ENCODE data around the gene CCDC27. TPM values are rescaled to one million over a fixed set of nuclear protein-coding genes. Genes with fewer than 3 reads are reported as not detected.

CCDC27 gene
- total RNA-seq, 1 experiment from 2014 or later, result not detected

DNA sequence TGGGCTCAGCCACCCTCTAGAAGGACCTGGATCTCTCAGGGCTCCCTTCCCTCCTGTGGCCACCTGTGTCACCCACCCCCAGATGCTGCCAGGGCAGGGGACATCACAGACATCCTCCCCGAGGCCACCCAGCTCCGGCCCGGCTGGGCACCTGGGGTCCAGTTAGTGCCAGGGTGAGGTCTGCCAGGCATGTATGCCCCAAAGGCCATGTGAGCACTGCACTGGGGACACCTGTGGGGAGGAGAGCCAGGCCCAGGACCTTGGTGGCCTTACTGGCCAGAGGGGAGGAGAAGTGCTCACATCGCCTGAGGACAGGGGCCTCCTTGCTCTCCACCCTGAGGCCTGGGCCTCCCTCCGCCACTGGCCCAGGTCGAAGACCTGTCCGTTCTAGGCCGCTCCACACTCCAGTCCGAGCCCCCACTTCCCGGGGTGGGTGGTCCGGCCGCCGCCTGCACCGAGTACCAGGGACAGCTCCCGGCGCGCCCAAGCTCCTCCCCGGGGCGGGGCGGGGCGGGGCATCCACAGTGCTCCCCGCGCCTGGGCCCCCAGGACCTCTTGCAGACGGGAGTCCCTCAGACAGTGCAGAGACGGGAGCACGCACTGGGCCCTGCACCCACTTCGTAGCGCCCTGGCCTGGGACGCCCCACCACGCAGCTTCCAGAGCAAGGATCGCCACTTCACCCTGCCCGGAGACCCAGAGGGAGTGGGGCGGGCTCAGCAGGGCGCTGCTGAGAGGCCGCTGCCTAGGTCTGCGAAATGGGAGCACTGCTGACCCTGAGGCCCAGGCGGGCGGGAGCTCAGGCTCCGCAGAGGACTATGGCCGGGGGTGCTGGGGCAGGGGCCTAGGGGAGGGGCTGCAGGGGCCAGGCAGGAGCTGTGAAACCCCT is 34.3 kb upstream of the CCDC27 start:
- peak; percentile 50 for DNase-seq (ENCODE audit: low read depth)

DNA sequence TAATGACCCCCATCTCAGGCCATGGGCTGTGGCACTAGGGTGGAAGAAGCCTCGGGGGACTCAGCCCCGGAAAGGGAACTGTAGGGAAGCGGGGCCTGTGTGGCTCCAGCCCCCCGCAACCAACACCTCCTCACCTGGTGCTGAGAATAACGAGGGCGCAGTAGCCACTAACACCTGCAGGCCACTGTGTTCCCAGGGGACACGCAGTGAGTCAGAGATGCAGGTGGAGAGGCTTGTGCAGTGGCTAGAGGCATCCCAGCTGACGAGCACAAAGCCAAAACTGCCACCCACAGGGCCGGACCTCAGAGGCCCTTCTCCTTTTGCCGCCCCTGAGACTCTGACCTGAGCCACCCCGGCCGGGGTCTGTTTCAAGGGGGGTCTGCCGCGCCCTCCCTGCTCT is 33.5 kb upstream of the CCDC27 start:
- DNase-seq (ENCODE audit: low read depth), result no peak

DNA sequence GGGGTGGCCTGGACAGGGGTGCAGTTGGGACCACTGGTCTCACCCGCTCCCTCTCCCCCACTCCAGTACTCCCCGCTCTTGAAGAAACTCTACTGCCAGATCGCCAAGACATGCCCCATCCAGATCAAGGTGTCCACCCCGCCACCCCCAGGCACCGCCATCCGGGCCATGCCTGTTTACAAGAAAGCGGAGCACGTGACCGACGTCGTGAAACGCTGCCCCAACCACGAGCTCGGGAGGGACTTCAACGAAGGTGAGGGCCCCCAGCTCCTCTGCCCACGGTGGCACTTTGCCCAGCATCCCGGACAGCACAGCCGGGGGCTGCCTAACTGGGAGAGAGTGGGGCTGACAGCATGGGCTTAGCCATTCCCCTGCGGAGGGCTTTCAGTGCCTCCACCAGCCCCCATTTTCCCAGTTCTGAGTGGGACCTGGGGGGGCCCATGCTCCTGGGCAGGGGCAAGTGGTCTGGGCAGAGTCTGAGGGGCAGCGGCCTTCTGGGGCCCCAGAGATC is 30.2 kb upstream of the CCDC27 start:
- DNase-seq (ENCODE audit: low read depth), result no peak

DNA sequence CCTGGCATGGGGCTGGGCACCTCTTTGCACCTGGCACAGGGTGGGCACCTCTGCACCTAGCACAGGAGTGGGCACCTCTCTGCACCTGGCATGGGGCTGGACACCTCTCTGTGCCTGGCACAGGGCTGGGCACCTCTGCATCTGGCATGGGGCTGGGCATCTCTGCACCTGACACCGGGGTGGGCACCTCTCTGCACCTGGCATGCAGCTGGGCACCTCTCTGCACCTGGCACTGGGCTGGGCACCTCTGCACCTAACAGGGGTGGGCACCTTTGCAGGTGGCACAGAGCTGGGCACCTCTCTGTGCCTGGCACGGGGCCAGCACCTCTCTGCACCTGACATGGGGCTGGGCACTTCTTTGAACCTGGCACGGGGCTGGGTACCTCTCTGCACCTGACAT is 29.4 kb upstream of the CCDC27 start:
- no peak for DNase-seq (ENCODE audit: low read depth)

DNA sequence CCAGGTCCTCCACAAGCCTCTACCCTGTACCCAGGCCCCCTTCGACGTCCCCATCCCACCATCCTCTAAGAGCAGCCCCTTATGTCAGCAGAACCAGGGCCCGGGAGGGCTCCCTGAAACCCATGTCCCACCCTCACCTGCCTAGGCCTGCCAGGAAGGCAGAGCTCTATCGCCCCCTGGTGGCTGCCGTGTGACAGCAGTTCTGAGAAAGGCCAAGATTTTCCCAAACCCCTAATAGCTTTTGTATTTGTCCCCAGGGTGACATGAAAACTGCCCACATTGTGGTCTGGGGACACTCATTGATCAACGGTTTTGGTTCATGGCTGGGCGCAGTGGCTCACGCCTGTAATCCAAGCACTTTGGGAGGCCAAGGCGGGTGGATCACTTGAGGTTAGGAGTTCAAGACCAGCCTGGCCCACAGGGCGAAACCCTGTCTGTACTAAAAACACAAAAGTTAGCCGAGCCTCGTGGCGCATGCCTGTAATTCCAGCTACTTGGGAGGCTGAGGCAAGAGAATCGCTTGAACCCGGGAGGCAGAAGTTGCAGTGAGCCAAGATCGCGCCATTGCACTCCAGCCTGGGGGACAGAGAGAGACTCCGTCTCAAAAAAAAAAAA is 27.7 kb upstream of the CCDC27 start:
- peak; percentile 77 for DNase-seq (ENCODE audit: low read depth)

DNA sequence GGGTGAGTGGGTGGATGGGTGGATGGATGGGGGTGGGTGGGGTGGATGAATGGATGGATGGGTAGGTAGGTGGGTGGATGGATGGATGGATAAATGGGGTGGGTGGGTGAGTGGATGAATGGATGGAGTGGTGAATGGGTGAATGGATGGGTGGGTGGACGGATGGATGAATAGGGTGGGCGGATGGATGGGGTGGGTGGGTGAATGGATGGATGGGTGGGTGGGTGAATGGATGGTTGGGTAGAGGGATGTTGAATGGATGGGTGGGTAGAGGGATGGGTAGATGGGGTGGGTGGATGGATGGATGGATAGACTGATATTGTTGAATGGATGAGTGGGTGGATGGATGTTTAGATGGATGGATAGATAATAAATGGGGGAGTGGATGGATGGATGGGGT is 26.9 kb upstream of the CCDC27 start:
- no peak for DNase-seq (ENCODE audit: low read depth)

DNA sequence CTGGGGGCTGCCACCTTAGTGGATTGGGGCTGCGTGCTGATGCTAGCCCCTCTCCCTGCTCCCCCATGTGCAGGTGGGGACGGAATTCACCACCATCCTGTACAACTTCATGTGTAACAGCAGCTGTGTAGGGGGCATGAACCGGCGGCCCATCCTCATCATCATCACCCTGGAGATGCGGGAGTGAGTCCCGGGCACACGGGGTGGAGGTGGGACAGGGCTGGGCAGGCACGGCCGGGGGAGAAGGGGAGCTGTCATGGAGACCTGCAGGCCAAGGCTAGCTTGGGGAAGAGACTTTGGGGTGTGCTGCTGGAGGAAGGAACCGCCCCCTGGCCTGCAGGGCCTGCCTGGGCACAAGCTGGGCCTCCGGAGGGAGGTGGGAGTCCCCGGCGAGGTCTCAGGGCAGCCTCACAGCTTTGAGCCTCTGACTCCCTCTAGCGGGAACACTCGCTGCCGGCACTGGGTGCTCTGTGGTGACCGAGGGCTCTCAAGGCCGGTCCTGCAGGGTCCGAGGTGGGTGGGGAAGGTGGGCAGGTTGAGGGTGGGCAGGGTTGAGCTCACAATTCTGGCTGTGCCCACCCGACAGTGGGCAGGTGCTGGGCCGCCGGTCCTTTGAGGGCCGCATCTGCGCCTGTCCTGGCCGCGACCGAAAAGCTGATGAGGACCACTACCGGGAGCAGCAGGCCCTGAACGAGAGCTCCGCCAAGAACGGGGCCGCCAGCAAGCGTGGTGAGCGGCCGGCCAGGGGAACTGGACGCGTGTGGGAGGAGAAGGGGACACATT is 25.0 kb upstream of the CCDC27 start:
- peak; percentile 74 for DNase-seq (ENCODE audit: low read depth)

DNA sequence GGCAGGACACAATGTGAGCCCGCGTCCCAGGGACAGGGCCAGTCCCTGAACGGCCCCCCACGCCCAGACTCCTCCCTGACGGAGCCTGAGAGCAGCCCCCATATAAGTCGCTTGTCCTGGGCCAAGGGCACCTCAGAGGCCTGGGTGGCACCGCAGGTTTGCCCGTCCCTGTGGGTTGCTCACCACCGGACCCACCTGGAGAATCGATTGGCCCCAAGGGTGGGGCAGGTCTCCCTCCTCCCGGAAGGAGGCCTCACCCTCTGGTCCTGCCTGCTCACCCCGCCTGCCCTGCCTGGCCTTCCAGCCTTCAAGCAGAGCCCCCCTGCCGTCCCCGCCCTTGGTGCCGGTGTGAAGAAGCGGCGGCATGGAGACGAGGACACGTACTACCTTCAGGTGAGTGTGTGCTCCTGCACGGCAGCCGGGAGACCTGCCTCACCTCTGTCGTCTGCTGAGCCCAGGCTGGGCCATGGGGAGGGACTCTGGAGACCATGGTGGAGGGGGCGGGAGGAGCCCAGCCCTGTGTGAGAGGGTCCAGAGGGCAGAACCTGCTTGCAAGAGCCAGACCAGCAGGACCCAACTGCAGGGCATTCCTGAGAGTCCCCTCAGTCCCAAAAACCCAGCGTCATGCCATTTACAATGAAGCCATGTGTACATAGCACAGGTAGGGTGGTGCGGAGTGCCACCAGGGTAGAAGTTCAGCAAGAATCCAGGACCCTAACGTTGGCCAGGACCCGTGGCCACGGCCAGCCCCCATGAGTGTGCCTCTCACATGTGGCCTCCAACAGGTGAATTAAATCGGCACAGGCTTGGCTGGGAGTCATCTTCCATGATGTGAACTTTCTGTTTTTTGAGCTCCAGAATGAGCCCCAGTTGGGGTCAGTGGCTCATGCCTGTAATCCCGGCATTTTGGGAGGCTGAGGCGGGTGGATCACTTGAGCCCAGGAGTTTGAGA is 24.1 kb upstream of the CCDC27 start:
- DNase-seq (ENCODE audit: low read depth), result no peak

DNA sequence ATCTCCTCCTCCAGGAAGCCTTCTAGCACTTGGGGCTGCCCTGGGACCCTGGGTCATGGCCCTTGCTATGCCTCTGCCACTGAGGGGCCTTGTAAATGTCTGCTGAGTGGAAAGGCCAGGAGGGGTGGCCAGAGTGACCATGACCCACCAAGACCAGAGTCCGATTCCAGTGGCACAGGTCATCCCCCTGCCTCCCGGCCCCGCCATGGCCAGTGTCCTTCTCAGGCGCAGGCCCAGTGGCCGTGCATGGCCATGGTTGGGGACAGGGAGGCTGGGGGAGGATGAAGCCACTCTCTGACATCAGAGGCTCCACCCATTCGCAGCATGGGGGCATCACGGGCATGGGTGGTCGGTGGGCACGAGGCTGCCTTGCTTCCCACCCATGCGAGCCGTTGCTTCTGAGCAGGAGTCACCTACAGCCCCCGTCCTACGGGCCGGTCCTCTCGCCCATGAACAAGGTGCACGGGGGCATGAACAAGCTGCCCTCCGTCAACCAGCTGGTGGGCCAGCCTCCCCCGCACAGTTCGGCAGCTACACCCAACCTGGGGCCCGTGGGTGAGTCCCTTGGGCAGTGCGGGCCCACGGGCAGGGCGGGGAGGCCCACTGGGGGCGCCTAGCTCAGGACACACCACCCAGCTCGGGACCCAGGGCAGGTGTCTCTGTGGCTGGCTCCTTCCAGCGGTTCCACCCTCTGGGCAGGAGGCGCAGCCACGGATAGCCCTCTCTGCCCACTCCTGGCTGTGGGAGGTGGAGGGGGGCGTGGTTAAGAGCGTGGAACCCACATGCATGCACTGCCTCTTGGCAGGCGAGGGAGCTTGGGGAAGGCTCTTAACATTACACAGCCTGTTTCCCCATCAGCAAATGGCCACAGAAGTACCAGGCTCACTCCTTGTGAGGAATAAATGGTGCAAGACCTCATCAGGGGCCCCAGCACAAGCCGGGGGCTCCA is 22.4 kb upstream of the CCDC27 start:
- DNase-seq (ENCODE audit: low read depth), result no peak

DNA sequence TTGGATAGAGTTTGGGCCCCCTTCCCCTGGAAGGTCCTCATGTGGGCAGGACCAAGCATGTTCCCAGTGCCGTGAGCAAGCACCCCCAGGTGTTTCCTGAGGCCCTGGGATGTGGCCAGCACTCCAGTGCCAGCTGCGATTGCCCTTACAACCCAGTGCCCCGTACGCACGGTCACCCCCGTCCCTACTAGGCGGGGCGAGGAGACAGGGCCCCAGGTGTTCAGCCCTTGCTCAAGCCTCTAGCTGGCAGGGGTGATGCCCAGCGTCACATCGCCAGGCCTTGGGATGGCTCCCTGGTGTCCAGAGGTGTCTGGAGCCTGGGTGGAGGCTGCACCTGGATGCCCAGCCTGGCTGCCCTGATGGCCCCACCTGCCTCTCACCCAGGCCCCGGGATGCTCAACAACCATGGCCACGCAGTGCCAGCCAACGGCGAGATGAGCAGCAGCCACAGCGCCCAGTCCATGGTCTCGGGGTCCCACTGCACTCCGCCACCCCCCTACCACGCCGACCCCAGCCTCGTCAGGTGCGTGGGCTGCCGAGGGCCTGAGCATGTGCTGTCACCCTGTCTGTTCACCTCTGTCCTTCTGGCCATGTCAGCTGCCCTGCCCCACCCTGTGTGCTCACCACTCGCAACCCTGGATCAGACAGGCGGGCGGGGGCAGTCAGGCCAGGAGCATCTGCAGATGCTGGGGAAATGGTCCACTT is 21.6 kb upstream of the CCDC27 start:
- DNase-seq (ENCODE audit: low read depth), result no peak

DNA sequence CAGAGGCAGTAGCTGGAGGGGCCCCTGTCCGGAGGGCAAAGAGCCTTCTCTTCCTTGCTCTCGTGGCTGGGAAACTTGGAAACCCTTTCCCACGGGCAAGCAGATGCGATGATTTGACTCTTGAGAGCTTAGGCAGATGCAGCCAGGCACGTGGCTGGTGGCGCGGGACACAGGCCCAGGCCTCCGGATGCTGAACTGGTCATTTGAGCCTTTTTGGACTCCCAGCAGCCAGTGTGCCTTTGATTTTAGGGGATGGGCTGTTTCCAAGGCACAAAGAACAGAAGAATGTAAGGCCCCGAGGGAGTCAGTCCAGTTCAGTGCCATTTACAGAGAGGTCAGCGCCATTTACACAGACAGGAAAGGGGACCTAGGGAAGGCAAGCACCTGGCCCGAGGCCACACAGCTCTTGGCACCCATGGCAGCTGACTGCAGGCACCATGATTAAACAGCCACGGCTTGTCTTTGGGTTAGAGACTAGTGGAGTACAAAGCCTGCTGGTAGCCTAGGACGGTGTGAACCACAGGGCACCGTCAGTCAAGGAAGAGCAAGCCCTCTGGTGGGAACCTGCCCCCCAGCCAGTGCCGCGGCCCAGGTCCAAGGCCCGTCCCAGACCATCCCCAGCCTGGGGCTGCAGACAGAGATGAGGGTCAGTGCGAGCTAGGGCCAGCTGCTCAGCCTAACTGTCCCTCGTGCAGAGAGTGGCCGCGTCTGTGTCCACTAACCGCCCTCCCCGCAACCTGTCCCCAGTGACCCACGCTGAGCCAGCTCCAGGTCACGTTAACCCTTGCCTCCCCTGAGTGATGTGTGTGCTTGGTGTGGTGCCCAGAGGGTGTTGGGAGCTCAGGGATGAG is 20.4 kb upstream of the CCDC27 start:
- no peak for DNase-seq (ENCODE audit: low read depth)

DNA sequence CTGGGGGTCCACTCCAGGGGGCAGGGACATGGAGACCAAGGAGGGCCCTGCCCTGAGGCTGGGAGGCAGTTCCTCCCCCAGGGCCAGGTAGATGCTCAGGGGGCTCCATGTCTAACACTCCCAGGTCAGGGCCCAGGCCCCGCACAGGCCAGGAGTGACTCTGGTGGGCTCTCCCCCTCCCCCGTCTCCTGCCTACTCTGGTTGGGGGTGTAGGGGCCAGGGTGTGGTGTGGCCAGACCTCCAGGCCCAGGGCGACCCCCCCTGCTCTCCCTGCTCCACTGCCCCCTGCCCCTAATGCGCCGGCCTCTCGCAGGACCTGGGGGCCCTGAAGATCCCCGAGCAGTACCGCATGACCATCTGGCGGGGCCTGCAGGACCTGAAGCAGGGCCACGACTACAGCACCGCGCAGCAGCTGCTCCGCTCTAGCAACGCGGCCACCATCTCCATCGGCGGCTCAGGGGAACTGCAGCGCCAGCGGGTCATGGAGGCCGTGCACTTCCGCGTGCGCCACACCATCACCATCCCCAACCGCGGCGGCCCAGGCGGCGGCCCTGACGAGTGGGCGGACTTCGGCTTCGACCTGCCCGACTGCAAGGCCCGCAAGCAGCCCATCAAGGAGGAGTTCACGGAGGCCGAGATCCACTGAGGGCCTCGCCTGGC is 19.7 kb upstream of the CCDC27 start:
- no peak for DNase-seq (ENCODE audit: low read depth)

DNA sequence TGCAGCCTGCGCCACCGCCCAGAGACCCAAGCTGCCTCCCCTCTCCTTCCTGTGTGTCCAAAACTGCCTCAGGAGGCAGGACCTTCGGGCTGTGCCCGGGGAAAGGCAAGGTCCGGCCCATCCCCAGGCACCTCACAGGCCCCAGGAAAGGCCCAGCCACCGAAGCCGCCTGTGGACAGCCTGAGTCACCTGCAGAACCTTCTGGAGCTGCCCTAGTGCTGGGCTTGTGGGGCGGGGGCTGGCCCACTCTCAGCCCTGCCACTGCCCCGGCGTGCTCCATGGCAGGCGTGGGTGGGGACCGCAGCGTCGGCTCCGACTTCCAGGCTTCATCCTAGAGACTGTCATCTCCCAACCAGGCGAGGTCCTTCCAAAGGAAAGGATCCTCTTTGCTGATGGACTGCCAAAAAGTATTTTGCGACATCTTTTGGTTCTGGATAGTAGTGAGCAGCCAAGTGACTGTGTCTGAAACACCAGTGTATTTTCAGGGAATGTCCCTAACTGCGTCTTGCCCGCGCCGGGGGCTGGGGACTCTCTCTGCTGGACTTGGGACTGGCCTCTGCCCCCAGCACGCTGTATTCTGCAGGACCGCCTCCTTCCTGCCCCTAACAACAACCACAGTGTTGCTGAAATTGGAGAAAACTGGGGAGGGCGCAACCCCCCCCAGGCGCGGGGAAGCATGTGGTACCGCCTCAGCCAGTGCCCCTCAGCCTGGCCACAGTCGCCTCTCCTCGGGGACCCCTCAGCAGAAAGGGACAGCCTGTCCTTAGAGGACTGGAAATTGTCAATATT is 19.0 kb upstream of the CCDC27 start:
- DNase-seq (ENCODE audit: low read depth), result no peak

DNA sequence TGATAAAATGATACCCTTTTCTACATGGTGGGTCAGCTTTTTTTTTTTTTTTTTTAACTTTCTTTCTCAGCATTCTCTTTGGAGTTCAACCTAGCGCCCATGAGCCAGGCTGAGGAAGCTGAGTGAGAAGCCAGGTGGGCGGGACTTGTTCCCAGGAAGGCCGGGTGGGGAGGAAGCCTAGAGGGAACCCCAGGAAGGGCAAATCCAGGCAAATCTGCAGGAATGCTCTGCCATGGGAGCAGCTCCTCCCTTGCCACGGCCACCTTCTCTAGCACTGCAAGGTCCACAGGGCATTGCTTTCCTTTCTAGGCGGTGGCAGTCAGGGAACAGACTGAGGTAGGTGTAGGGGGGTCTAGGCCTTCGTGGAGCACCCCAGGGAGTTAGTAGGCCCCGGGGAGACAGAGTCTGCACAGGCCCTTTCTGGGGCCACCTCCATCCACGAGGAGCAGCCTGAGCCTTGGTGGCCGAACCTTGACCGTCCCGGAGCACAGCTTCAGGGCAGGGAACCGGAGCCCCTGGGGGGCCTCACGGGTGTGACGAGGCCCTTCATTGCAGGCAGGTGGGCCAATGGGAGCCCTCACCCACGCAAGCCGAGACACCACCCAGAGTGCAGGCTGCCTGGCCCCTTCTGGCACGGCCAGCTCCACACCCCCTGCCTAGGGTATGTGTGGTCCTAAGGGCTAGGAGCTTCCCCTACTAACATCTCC is 18.2 kb upstream of the CCDC27 start:
- DNase-seq (ENCODE audit: low read depth), result no peak

DNA sequence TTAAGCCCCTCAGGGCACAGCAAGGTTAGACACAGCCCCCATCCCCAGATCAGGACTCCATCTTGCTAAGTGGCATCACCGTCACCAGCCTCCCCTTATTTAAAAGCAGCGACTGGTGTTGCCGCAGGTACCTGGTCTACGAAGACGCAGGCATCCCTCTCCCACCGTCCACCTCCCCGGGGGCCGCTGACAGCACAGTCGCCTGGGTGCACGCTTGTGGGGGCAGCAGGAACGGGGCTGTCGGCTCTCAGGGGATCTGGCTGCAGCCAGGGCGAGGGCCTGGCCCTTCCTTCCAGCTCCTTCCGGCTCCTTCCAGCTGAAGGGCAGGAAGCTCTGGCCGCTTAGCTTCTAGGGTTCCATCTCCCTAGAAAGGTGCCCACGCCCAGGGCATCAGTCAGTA is 17.6 kb upstream of the CCDC27 start:
- no peak for DNase-seq (ENCODE audit: low read depth)

DNA sequence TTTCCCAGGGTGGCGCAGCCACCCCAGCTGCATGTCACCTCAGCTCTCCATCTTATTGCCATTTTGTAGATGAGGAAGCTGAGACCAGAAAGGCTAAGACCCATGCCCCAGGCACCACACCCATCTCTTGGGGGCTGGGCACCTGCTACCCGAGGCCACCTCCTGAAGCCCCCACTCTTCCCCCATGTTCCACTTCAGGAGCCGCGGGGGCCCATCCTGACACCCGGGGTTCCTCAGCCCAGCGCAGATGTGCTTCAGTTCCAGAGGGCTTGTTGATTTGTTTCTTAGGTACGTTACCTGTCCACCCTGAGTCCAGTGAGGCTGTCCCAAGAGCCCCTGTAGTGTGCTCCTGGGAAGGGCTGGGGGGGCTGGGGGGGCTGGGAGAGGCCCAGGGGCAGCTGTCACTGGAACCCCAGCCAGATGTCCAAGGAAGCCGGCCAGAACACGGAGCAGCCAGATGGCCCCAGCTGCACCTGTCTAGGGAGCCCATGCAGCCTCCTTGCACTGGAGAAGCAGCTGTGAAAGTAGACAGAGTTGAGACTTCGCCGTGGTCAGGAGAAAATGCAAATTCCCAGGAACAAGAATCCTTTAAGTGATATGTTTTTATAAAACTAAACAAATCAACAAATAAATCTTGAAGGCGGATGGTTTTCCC is 17.1 kb upstream of the CCDC27 start:
- DNase-seq (ENCODE audit: low read depth), result no peak

Data from Daoy (cell line).